Measurements from ENCODE around the gene HAUS1. TPM values are rescaled to one million over a fixed set of nuclear protein-coding genes. Genes with fewer than 3 reads are reported as not detected.

Gene HAUS1
- total RNA-seq, 1 donor from 2014 or later, result 23.5 TPM

- Histone ChIP-seq H3K9me3 (ENCODE audit: insufficient read depth, low read depth, low read length) (no peaks in the 10 kb centered on the region), H3K27me3 (ENCODE audit: insufficient read depth, low read length) (no peaks in the 10 kb centered on the region), H3K36me3 (ENCODE audit: insufficient read depth, low read length) (no peaks in the 10 kb centered on the region), H3K4me1 (ENCODE audit: insufficient read depth, low read length) (peaks cover 16% of the 10 kb centered on the region), H3K9ac (ENCODE audit: low read length) (no peak overlapping the region), H3K4me3 (ENCODE audit: insufficient read depth, low read depth, low read length) (no peak overlapping the region), H2AFZ (ENCODE audit: low read depth, low read length) (no peak overlapping the region), H3K79me2 (ENCODE audit: insufficient read depth, low read length) (peaks cover 11% of the 10 kb centered on the region), H3K4me2 (ENCODE audit: low read length) (no peak overlapping the region), H4K20me1 (ENCODE audit: insufficient read depth, low read length) (peaks cover 8% of the 10 kb centered on the region), H3K27ac (ENCODE audit: low read depth, low read length) (no peak overlapping the region)
- FAIRE-seq, result no peak
- H3K4me1 Mint-ChIP-seq (ENCODE audit: low read depth, unreplicated experiment), result peaks cover 10% of the 10 kb centered on the region
- H3K36me3 Mint-ChIP-seq (ENCODE audit: low read depth, unreplicated experiment), result peaks cover 2% of the 10 kb centered on the region
- H3K4me3 Mint-ChIP-seq (ENCODE audit: unreplicated experiment), result peak overlapping the region; percentile 47
- H3K27ac Mint-ChIP-seq (ENCODE audit: unreplicated experiment), result peak overlapping the region; percentile 77
- no peaks in the 10 kb centered on the region for H3K27me3 Mint-ChIP-seq (ENCODE audit: low read depth, unreplicated experiment)
- TF ChIP-seq EZH2 (IDR thresholded peaks at IDR 0.05; ENCODE audit: insufficient read depth, low read length), result no peak
- TF ChIP-seq CTCF (IDR thresholded peaks at IDR 0.05; ENCODE audit: insufficient read depth, low read depth, low read length), result no peak
- DNase-seq (ENCODE audit: low read depth), result no peak
- no peaks in the 10 kb centered on the region for H3K9me3 Mint-ChIP-seq (ENCODE audit: unreplicated experiment)
Observed at GRCh38 chr18:46068763-46069162, 35.4 kb upstream of the HAUS1 start.

- H3K4me3 Mint-ChIP-seq (ENCODE audit: unreplicated experiment), result peak overlapping the region; percentile 8
- TF ChIP-seq CTCF (IDR thresholded peaks at IDR 0.05; ENCODE audit: insufficient read depth, low read depth, low read length) (no peak), EZH2 (IDR thresholded peaks at IDR 0.05; ENCODE audit: insufficient read depth, low read length) (no peak)
- Histone ChIP-seq H3K36me3 (ENCODE audit: insufficient read depth, low read length) (no peaks in the 10 kb centered on the region), H3K79me2 (ENCODE audit: insufficient read depth, low read length) (peaks cover 11% of the 10 kb centered on the region), H3K4me1 (ENCODE audit: insufficient read depth, low read length) (peaks cover 20% of the 10 kb centered on the region), H4K20me1 (ENCODE audit: insufficient read depth, low read length) (peaks cover 8% of the 10 kb centered on the region), H3K4me2 (ENCODE audit: low read length) (no peak overlapping the region), H3K9ac (ENCODE audit: low read length) (no peak overlapping the region), H3K4me3 (ENCODE audit: insufficient read depth, low read depth, low read length) (no peak overlapping the region), H3K27ac (ENCODE audit: low read depth, low read length) (no peak overlapping the region), H3K9me3 (ENCODE audit: insufficient read depth, low read depth, low read length) (no peaks in the 10 kb centered on the region), H3K27me3 (ENCODE audit: insufficient read depth, low read length) (no peaks in the 10 kb centered on the region), H2AFZ (ENCODE audit: low read depth, low read length) (no peak overlapping the region)
- H3K9me3 Mint-ChIP-seq (ENCODE audit: unreplicated experiment), result no peaks in the 10 kb centered on the region
- peaks cover 9% of the 10 kb centered on the region for H3K4me1 Mint-ChIP-seq (ENCODE audit: low read depth, unreplicated experiment)
- FAIRE-seq (no peak), DNase-seq (ENCODE audit: low read depth) (no peak)
- H3K27me3 Mint-ChIP-seq (ENCODE audit: low read depth, unreplicated experiment), result no peaks in the 10 kb centered on the region
- peaks cover 2% of the 10 kb centered on the region for H3K36me3 Mint-ChIP-seq (ENCODE audit: low read depth, unreplicated experiment)
- peak overlapping the region; percentile 31 for H3K27ac Mint-ChIP-seq (ENCODE audit: unreplicated experiment)
Observed at GRCh38 chr18:46069524-46069923, 34.7 kb upstream of the HAUS1 start.

GRCh38 chr18:46070232-46070631 is 34.0 kb upstream of the HAUS1 start:
- DNase-seq (ENCODE audit: low read depth) (no peak), FAIRE-seq (no peak)
- H3K27me3 Mint-ChIP-seq (ENCODE audit: low read depth, unreplicated experiment), result no peaks in the 10 kb centered on the region
- TF ChIP-seq EZH2 (IDR thresholded peaks at IDR 0.05; ENCODE audit: insufficient read depth, low read length) (no peak), CTCF (IDR thresholded peaks at IDR 0.05; ENCODE audit: insufficient read depth, low read depth, low read length) (no peak)
- peaks cover 20% of the 10 kb centered on the region for H3K4me1 ChIP-seq (ENCODE audit: insufficient read depth, low read length)
- no peak overlapping the region for H3K4me3 ChIP-seq (ENCODE audit: insufficient read depth, low read depth, low read length)
- peak overlapping the region; percentile 75 for H3K27ac Mint-ChIP-seq (ENCODE audit: unreplicated experiment)
- peaks cover 2% of the 10 kb centered on the region for H3K36me3 Mint-ChIP-seq (ENCODE audit: low read depth, unreplicated experiment)
- H3K9ac ChIP-seq (ENCODE audit: low read length), result no peak overlapping the region
- H3K4me1 Mint-ChIP-seq (ENCODE audit: low read depth, unreplicated experiment), result peaks cover 8% of the 10 kb centered on the region
- no peaks in the 10 kb centered on the region for H3K27me3 ChIP-seq (ENCODE audit: insufficient read depth, low read length)
- no peak overlapping the region for H3K4me3 Mint-ChIP-seq (ENCODE audit: unreplicated experiment)
- H3K9me3 Mint-ChIP-seq (ENCODE audit: unreplicated experiment), result no peaks in the 10 kb centered on the region
- peaks cover 8% of the 10 kb centered on the region for H4K20me1 ChIP-seq (ENCODE audit: insufficient read depth, low read length)
- no peak overlapping the region for H3K27ac ChIP-seq (ENCODE audit: low read depth, low read length)
- no peaks in the 10 kb centered on the region for H3K9me3 ChIP-seq (ENCODE audit: insufficient read depth, low read depth, low read length)
- no peak overlapping the region for H2AFZ ChIP-seq (ENCODE audit: low read depth, low read length)
- H3K4me2 ChIP-seq (ENCODE audit: low read length), result no peak overlapping the region
- peaks cover 11% of the 10 kb centered on the region for H3K79me2 ChIP-seq (ENCODE audit: insufficient read depth, low read length)
- H3K36me3 ChIP-seq (ENCODE audit: insufficient read depth, low read length), result no peaks in the 10 kb centered on the region
